NB4 (cell line): Measurements from ENCODE around the gene HNRNPAB.

Experiments
- CTCF ChIP-seq: IDR thresholded peaks from one replicate; pipeline ENCODE4 v1.5.1; 2012; ENCODE audit warnings: low read depth, low read length
- MAX ChIP-seq: IDR thresholded peaks from 2 replicates; pipeline ENCODE4 v1.6.1; 2011; ENCODE audit warnings: low read depth, low read length
- MYC ChIP-seq: IDR thresholded peaks from 2 replicates; pipeline ENCODE4 v1.6.1; 2011; ENCODE audit warnings: low read depth, low read length
- POLR2A ChIP-seq: IDR thresholded peaks from 2 replicates; pipeline ENCODE4 v1.6.1; 2011; ENCODE audit warnings: mild to moderate bottlenecking; ENCODE audit not compliant: insufficient read length; ENCODE audit errors: extremely low read depth

- no peak for TF ChIP-seq POLR2A
- peak; percentile 85 for TF ChIP-seq CTCF
- peak; percentile 74 for TF ChIP-seq MAX
- no peak for TF ChIP-seq MYC
Observed at GRCh38 chr5:178234750-178235587, 30.6 kb downstream of the HNRNPAB start.
